ENCODE results near the gene NEK3. TPM values are rescaled to one million over a fixed set of nuclear protein-coding genes. Genes with fewer than 3 reads are reported as not detected.
"Not testable (repeated sequence)": the region's sequence is repeated elsewhere in the genome, so short reads cannot be mapped to it uniquely, and the experiment has no call there.

Gene NEK3
- polyA plus RNA-seq, 3 donors = 28.1 to 40.0 (median 38.5) TPM

DNA sequence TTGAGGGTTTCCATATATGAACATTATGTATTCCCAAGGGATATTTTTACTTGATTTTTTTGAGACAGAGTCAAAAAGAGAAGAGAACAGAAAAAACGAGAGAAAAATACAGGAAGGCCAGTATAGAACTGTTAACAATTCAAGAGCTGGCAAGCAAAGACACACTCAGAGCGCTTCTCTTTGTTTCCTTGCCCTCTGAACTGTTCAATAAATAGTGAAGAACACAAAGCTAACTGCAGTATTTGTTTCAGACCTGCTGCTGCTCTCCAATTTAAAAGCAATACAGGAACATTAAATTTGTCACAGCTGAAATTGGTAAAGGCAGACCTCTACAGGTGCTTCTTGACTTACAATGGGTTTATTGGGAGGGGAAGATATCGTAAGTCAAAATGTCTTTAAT, 14.0 kb upstream of the NEK3 start:
- DNase-seq = no peak

DNA sequence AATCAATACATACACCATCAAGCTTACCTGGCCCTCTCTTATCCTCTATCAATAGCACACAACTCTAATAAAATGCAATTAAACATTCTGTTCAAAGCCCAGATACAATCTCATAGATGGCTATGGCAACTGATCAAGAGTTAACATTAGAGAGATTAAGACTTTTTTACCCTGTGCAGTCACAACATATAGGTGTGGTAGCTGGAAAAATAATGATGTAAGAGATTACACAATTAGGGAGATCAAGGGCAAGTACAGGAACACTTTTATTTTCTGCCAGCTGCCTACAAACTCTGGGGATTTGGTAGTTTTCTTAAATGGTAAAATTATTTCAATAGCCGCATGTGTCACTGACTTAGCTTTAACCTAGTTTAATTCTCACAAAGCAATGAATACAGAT, 12.3 kb upstream of the NEK3 start:
- DNase-seq = not testable (repeated sequence)

DNA sequence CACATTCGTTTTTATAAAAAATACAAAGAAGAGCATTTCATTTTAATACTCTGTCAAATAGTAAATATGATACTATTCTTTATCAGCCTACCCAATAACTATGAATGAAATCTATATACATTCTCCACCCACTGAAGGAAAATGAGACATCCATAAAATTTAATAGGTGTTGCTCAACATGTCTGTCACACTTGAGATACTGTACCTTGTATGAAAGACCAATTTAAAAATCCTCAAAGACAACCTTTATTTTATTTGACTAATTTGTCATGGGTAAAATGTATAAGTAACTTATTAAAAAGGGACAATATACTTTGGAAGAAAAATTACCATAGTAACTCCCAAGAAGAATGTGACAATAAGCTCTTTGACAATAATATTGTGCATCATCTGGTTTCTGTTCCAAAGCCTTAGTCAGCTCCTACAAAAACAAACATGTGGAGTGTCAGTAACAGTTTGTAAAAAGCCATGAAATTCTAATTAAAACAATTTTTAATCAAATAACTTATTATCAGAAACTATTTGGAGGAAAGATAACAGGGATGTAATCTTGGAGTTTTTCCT, 11.5 kb upstream of the NEK3 start:
- not testable (repeated sequence) for DNase-seq

DNA sequence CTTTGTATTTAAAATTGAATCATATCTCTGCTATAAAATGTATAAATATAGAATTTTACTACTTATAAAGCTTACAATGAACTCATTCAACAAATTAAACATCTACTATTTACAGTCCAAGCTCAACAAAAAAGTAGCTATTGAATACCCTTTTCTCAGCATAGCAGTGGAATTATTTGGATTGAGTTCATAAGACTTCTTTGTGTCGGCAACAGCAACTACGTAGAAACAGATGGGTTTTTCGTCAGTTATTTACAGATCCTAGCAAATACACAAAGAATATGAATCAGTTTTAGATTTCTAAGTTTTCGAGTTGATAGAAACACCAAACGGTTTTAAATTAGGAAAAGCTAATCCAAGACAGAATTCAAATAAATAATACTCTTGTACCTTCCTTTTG, 10.4 kb upstream of the NEK3 start:
- DNase-seq = no peak

DNA sequence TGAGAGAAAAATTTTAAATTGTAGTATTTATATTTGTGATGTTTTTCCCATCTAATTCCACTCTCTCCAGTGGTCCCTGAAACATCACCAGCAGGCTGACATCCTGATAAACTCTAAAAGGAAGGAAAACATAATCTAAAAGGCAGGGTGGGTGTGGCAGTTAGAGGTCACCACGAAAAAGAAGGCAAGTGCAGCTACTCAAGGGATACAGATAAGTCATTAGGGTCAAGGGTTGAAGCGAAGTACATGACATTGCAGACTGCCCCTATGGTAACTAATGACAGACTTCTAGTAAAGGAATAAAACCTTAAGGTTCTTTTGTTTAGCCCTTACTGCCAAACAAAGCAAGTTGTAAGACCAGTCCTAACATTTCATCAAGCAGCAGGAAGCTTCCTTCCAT, 6.0 kb upstream of the NEK3 start:
- DNase-seq = no peak

DNA sequence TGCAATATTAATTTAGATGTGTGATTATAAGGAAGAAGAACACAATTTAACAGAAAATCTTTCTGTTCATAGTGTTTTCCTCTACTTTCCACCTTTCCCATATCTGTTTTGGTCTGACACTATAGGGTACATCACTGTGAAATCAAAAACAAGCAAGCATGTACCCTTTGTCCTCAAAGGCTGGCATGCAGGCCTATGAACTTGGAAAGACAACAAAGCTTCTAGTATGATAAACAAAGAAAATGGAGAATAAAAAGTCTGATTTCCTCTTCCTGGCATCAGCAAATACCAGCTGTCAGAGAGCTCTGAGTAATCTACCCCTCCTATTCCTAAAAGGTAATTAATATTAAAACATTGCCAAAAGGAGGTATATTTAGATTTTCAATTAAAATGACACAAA, 5.6 kb upstream of the NEK3 start:
- no peak for DNase-seq

DNA sequence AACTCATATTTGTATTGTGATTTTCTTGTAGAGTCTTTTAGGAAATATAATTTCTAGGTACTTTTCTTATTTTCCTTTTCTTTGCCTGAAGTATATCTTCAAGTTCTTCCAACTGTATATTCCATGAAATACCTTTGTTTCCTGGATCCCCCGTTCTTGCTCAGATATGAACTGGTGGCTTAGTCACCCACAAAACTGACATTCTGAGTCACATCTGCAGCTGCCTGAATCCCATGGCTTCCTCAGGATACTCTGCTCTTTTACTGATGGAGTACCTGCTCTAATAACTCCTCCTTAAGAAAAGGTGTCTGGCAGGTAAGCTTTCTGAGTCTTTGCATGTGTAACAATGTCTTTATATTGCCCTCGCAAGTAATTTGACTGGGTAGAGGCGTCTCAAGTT, 4.5 kb upstream of the NEK3 start:
- DNase-seq = not testable (repeated sequence)

DNA sequence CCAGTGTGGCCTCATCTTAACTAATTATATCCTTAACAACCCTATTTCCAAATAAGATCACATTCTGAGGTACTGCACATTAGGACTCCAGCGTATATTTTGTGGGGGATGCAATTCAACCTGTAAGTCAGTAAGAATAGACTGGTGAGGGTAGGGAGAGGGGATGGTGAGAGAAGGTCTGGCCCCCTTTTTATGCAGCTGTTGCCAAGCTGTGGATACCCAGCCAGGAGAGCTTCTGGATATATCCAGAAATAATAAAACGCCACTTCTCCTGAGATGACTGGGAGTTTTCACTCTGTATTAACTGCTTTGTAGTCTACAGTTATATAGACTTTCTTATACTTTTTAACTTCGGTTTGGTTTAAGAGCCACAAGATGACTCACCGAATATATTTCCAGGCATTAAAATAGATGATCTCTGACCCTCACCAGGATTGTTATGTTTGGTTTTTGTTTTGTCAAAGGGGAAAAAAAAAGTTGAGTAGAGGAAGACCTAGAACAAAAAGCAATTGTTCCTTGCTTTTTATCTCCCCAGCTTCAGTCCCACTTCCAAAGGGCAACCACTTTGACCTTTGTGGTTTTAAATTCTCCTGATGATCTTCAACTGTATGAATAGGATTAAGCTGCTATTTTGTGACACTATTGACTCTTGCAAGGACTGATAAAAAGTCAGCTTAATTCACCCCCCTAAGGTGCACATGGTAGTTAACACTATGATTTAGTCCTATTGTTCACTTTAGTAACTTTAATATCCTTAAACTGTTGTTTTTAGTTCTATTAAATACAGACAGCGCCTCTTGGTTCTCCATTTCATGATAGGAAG, 3.1 kb upstream of the NEK3 start:
- no peak for DNase-seq

DNA sequence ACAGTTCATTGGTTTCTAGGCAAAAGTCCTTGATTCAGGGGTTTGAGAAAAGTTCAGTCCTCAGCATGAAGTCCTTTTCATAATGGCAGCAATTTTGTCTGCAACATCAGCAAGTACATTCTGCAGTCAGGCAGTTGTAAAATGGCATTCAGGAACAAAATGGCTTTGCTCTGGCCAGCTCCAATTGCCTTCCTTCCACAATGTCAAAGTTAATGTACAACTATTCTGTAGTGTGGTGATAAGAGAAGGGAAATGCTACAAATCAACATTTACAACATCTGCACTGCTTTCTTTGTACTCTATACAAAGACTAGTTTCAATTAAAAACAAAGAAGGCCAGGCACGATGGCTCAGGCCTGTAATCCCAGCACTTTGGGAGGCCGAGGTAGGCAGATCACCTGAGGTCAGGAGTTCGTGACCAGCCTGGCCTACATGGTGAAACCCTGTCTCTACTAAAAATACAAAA, 1.8 kb upstream of the NEK3 start:
- DNase-seq = peak; percentile 31

DNA sequence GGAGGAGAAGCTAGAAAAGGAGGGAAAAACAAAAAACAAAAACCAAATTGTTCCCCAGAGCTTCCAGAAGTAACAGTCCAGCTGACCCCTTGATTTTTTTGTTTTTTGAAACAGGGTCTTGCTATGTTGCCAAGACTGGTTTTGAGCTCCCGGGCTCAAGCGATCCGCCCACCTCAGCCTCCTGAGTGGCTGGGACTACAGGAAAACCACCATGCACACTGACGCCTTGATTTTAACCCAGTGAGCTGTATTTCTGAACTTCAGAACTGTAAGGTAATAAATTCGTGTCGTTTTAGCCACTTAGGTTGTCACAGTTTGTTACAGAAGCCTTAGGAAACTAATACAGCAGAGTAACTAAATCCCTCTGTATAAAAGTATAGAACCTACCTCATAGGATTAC, 1.1 kb upstream of the NEK3 start:
- peak; percentile 14 for DNase-seq

DNA sequence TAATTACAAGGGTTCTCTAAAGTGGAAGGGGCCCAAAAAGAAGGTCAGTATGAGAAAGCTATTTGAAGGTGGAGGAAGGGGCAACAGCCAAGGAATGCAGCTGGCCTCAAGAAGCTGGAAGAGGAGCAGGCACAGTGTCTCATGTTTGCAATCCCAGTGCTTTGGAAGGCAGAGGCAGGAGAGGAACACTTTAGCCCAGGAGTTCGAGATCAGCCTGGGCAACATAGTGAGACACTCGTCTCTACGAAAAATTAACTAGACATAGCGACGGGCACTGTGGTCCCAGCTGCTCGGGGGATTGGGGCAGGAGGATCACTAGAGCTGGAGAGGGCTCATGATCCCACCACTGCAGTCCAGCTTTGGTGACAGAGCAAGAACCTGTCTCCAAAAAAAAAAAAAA, 656 bp upstream of the NEK3 start:
- no peak for DNase-seq

DNA sequence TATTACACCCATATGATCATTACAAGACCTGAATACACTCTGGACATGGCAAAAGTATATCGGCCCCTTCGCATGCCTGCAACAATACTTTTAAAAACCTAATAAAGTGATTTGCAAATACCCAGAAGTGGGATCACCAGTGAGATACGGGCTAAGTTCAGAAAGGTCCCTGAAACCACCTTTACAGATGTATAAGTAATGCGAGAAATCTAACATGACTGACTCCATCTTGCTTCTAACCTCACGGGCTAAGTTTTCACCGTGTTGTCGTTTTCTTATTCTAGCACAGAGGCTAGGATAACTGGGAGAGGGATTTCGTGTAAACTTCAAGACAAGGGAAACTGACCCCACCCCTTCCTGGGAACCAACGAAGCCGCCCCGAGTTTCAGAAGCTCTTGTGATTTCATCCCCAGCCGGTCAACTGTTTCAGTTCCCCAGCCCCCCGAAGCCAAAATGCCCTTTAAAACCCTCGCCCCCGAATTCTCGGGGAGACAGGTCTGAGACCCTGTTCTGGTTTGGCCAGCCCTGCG, 703 bp downstream of the NEK3 start:
- DNase-seq = peak; percentile 30

DNA sequence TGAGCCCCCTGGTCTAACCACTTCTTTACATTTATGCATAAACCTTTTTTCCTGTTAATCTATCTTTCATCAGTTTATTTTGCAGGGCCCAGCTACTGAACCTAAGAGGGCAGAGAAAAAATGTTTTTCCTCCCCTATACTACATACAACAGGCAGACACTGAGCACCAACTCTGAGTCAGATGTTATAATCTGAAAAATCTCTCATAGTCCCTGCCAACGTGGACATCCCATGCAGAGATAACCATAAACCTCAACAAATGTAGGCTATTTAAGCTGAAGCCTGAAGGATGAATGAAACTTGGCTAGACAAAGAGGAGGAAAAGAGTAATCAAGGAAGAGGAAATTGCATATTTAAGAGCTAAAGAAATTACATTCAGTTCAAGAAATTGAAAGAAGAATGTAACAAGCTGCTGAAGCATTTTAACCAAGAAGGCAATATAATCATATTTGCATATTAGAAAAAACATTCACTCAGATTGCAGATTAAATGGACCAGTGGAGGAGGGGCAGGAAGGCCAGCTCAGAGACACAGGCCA, 2.6 kb downstream of the NEK3 start:
- no peak for DNase-seq

DNA sequence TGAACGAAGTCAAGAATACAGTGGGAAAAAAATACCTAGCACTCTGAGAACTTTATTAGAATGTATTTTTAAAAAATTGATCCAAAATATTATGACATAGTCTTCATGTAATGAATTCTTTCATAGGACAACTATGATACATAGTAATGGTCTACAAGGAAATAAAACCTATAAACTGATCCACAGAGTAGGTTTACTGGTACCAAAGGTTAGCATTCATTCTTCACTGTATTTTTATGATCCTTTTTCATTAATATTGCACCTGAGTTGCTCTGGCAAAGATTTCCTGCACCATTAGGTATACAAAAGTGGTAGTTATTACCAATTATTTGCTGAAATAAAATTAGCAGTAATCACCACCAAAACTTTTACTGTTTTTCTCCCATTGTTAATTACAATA, 4.2 kb downstream of the NEK3 start:
- no peak for DNase-seq

DNA sequence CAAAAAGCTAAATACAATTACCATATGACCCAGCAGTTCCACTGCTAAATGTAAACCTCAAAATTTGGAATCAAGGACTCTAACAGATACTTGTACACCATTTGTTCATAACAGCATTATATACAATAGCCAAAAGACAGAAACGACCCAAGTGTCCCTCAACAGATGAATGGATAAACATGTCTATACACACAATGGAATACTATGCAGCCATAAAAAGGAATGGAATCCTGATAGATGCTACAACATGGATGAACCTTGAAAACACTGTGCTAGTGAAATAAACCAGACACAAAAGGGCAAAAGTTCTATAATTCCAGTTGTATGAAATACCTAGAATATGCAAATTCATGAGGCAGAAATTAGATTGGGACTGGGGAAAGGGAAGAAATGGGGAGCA, 12.2 kb downstream of the NEK3 start:
- DNase-seq = no peak

DNA sequence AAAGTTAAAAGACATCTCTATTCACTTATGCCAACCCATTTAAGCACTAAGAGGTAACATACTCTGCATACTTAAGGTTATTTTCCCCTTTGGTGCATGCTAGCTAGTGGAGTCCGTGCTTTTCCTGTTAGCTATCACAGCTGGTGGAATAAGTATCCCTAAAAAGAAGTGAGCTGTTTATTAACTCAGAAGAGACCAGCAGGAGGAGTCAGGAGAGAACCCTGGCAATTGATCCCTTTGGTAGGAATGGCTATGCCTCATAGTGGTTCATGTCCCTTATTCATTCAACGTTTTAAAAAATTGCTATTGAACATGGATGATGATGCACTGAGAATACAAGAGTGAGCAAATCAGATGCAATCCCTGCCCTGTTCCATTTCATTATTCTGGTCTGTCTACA, 18.1 kb downstream of the NEK3 start:
- DNase-seq = no peak

DNA sequence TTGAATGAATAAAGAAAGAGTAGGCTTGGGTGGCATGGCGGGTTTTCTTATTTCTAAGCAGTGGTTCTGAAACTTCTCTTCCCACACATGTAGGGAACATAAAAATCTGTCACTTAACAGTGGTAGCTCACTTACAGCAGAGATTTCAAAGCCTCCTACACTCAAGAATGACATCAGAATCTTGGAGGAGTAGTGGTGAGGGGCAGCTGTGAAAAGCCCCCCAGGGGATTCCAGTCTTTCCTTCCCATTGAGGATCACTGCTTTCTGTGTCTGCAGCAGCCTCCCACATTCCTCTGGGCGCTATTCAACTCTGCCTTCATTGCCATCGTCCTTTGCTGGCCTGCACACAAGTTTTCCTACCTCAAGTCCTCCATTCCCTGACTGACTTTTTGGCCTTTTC, 21.9 kb downstream of the NEK3 start:
- no peak for DNase-seq

DNA sequence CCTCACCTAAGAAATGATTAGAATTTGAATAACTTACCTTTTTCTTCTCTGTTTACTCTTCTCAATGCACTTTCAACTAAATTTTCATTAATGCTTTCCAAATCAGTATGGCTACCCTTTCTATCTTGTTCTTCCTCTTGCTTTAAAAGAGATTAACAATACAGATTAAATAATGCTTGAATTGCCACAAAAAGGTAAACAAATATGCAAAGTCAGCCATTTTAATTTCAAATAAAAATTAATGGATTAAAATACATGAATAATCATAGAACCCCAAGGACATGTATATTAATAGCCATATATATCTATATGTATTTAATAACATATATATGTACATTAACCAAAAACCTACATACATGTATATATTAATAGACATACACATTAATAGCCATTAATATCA, 22.6 kb downstream of the NEK3 start:
- no peak for DNase-seq

DNA sequence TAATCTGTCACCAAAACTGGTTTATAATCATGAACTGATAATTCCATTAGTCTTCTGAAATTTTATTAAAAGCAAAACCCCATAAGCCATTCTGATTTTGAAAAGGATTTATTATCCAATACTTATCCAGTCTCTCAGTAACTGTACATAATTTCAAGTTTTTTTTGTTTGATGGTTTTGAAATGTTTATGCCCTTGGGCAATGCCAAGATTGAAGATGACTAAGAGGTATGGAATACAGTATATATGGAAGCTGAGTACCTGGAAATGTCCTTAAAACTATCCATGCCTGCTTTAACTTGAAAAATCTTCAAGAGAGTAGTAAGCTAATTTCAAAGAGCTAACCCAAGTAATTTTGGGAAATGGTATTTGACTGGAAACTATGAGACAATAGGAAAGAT, 28.8 kb downstream of the NEK3 start:
- DNase-seq = no peak

DNA sequence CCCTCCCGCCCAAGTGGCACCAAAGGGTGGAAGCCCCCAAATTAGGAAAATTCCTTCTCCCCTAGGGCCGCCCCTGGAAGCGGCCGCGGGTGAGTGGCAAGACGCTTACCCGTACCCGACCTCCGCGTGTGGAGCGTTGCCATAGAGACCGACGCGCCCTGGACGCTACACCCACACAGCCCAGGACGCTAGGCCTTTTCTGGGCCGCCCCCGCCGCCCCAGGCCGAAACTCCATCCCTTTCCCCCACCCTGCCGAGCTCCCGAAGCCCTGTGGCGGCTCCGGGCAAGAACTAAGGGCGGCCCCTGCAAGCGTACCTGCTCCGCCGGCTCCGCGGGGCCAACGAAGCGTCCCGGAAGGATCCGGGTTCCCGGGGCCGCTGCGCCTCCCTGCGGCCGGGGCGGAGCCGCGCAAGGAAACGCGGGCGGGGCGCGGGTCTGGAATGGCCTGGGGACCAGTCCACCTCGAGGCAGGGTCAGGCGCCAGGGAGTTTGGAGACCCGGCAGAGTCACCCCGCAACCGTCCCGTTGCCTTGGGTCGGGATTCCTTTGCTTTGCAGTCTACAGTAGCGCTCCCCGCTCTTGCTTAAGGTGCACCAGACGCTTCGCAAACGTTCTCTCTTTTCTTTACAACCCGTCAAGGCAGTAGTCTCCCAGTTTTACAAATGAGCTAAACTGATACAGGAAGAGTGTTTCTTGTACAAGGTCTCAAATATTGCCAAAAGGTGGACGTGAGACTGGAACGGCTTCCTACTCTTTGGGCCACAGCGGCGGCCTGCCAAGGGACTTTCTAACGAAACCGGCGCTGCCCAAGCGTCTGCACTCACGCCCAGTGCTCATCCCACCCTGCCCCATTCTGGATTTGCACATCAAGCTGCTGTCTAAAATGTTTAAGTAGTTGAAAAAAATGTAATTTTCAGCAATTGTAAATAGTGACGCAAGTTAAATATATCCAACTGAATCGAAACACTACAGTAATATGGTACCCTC, 30.4 kb downstream of the NEK3 start, which contains the start of gene NEK5:
TSS of gene NEK5 (minus strand) at position 360 of the 987 bp plus-strand sequence. CDS start 1,591 bp downstream, outside the sequence.
- DNase-seq = peak; percentile 60

DNA sequence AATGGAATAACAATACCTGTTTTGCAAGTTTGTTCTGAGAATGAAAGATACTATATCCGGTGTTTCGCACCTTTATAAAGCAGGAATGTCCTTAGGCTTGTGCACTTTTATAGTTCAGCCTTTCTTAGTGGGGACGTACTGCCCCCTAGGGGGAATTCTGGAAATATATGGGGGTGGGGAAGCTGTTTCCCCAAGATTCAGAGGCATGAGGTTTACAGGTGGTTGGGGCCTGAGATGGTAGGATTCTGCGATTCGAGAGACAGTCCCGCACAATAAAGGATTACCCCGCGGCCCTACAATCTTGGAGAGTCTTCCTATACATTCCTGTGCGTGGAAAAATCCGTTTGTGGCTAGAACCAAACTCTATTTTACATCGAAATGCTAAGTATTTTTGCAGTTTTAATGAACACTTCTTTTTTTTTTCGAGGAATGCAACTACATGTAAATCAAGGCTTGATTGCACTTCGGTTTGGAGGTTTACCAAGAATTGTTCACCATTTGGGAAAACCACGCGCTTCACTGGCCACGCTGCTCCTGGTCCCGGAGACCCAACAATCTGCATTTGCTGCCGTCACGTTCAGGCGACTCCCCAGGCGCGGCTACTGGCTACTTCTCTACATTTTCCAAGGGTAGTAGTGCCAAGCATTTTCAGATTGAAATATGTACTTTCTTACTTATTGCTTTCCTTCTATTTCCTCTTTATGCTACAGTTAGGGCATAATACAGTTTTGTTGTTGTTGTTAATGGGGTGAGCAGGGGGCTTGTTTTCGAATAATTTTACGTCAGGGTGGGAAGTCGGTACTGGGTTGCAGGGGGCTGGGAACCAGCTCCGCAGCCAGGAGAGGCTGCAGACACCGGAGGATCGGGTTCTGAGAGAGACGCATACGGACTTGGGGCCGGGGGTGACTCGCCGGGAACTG, 31.4 kb downstream of the NEK3 start:
- DNase-seq = peak; percentile 78

All from renal pelvis (tissue), 4 donors.